ENCODE measurements around the gene HOXA9.

- no peak for TF ChIP-seq CTCF (IDR thresholded peaks at IDR 0.05; ENCODE audit: insufficient read depth, low read length)
- no peak for TF ChIP-seq POLR2AphosphoS5 (IDR thresholded peaks at IDR 0.05; ENCODE audit: low read depth)
These were observed 25.0 kb downstream of the HOXA9 start for GRCh38 chr7:27140126-27140857.
